CD4-positive, CD25-positive, alpha-beta regulatory T cell (primary cell): Measurements from ENCODE around the gene MAN1A1. TPM values are rescaled to one million over a fixed set of nuclear protein-coding genes. Genes with fewer than 3 reads are reported as not detected.

ENCODE experiments used
- ATAC-seq, 2 donors: fragments of 150-1000 bp; cut with Tn5 transposase; one replicate each; pipeline ENCODE4 v1.10.0; 2021; ENCODE audit warnings: low read depth in 2 of 2, moderate number of reproducible peaks in 2 of 2, moderate library complexity in 1 of 2
- DNase-seq, 3 donors: peaks; one replicate each; pipeline versions ENCODE4 v3.0.0 to v3.0.0-alpha.2; 2012 to 2022; ENCODE audit warnings: mixed read lengths in 1 of 3
- H3K27ac ChIP-seq: one replicate; pipeline ENCODE4 v1.7.0; 2013; ENCODE audit warnings: mild to moderate bottlenecking, low read length; ENCODE audit not compliant: insufficient read depth, poor library complexity, severe bottlenecking
- H3K27me3 ChIP-seq: one replicate; pipeline ENCODE4 v1.7.0; 2013; ENCODE audit warnings: low read length; ENCODE audit not compliant: control insufficient read depth, insufficient read depth
- H3K36me3 ChIP-seq: one replicate; pipeline ENCODE4 v1.7.0; 2013; ENCODE audit warnings: mild to moderate bottlenecking, low read length, moderate library complexity; ENCODE audit not compliant: control insufficient read depth, insufficient read depth
- H3K4me1 ChIP-seq: 2 replicates; pipeline ENCODE4 v1.7.0; 2013; ENCODE audit warnings: mild to moderate bottlenecking, low read length; ENCODE audit not compliant: insufficient read depth, control insufficient read depth, poor library complexity, severe bottlenecking
- H3K4me3 ChIP-seq: one replicate; pipeline ENCODE4 v1.7.0; 2013; ENCODE audit warnings: low read depth, mild to moderate bottlenecking, low read length, moderate library complexity
- H3K9me3 ChIP-seq, 2 experiments: 1 replicate in 1 of 2; 2 replicates in 1 of 2; pipeline ENCODE4 v1.7.0; 2013; ENCODE audit warnings: low read length in 2 of 2, mild to moderate bottlenecking in 1 of 2, moderate library complexity in 1 of 2; ENCODE audit not compliant: control insufficient read depth in 2 of 2
- H3K27ac Mint-ChIP-seq, 3 donors: one replicate each; pipeline ENCODE4 v1.8.0; 2020 to 2022; ENCODE audit warnings: mild to moderate bottlenecking in 3 of 3, mixed read lengths in 3 of 3, moderate library complexity in 2 of 3
- H3K27me3 Mint-ChIP-seq: one replicate; pipeline ENCODE4 v1.8.0; 2022; ENCODE audit warnings: mild to moderate bottlenecking, mixed read lengths
- H3K36me3 Mint-ChIP-seq: one replicate; pipeline ENCODE4 v1.8.0; 2020; ENCODE audit warnings: mixed read lengths
- H3K4me1 Mint-ChIP-seq, 4 donors: one replicate each; pipeline ENCODE4 v1.8.0; 2020 to 2022; ENCODE audit warnings: mixed read lengths in 4 of 4, mild to moderate bottlenecking in 1 of 4
- H3K4me3 Mint-ChIP-seq, 4 donors: one replicate each; pipeline ENCODE4 v1.8.0; 2020 to 2022; ENCODE audit warnings: mild to moderate bottlenecking in 4 of 4, mixed read lengths in 4 of 4, moderate library complexity in 3 of 4
- H3K9me3 Mint-ChIP-seq, 7 donors: one replicate each; pipeline ENCODE4 v1.8.0; 2020 to 2022; ENCODE audit warnings: mixed read lengths in 7 of 7, mild to moderate bottlenecking in 3 of 7, moderate library complexity in 2 of 7
- polyA plus RNA-seq, 4 donors: library from polyadenylated mRNA; unstranded; fragments of 300-500 nt; fragmentation: Illumina TruSeq; gene quantifications; one replicate each; pipeline ENCODE4 v1.2.3, GENCODE V29; 2021
- total RNA-seq: library from RNA; stranded (reverse); gene quantifications from one replicate; pipeline ENCODE4 v1.2.3, GENCODE V29; 2022

Gene MAN1A1
- total and polyA plus RNA-seq, 5 donors from 2014 or later = 10.7 to 20.6 (median 13.6) TPM

GRCh38 chr6:119243657-119244056, 105.9 kb downstream of the MAN1A1 start:
- Mint-ChIP-seq H3K4me3 (no peak overlapping the region), H3K9me3 (no peaks in the 10 kb centered on the region), H3K27me3 (no peaks in the 10 kb centered on the region), H3K36me3 (peaks cover 20% of the 10 kb centered on the region), H3K27ac (no peak overlapping the region), H3K4me1 (peaks cover 0 to 13% (median 7%) of the 10 kb centered on the region in 4 donors)
- Histone ChIP-seq H3K4me3 (no peak overlapping the region), H3K4me1 (no peaks in the 10 kb centered on the region), H3K36me3 (peaks cover 2% of the 10 kb centered on the region), H3K27me3 (no peaks in the 10 kb centered on the region), H3K9me3 (no peaks in the 10 kb centered on the region), H3K27ac (no peak overlapping the region)
- ATAC-seq = no peak
- DNase-seq = no peak

DNA sequence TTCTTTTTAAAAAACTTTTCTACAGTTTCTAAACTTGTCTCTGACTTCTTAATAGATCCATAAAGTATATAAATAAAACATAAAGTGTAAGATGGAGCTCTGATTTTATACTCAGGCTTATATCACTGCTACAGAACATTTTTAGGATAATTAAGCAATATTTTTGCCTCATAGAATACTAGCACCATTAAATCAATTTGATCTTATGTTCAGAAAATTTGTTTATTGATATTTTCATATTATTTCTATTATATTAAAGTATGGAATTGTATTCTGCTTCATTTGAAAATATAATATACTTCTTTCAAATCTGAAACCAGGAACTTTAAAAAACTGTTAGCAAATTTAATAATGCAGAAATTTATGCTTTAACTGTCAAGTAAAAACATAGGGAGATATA, 106.5 kb downstream of the MAN1A1 start:
- no peak overlapping the region for H3K4me3 Mint-ChIP-seq
- peaks cover 2% of the 10 kb centered on the region for H3K36me3 ChIP-seq
- ATAC-seq (no peak), DNase-seq (no peak)
- peaks cover 20% of the 10 kb centered on the region for H3K36me3 Mint-ChIP-seq
- no peak overlapping the region for H3K27ac Mint-ChIP-seq
- no peaks in the 10 kb centered on the region for H3K27me3 Mint-ChIP-seq
- no peak overlapping the region for H3K27ac ChIP-seq
- no peak overlapping the region for H3K4me3 ChIP-seq
- peaks cover 0 to 16% (median 7%) of the 10 kb centered on the region in 4 donors for H3K4me1 Mint-ChIP-seq
- no peaks in the 10 kb centered on the region for H3K9me3 ChIP-seq
- no peaks in the 10 kb centered on the region for H3K9me3 Mint-ChIP-seq
- no peaks in the 10 kb centered on the region for H3K27me3 ChIP-seq
- no peaks in the 10 kb centered on the region for H3K4me1 ChIP-seq

DNA sequence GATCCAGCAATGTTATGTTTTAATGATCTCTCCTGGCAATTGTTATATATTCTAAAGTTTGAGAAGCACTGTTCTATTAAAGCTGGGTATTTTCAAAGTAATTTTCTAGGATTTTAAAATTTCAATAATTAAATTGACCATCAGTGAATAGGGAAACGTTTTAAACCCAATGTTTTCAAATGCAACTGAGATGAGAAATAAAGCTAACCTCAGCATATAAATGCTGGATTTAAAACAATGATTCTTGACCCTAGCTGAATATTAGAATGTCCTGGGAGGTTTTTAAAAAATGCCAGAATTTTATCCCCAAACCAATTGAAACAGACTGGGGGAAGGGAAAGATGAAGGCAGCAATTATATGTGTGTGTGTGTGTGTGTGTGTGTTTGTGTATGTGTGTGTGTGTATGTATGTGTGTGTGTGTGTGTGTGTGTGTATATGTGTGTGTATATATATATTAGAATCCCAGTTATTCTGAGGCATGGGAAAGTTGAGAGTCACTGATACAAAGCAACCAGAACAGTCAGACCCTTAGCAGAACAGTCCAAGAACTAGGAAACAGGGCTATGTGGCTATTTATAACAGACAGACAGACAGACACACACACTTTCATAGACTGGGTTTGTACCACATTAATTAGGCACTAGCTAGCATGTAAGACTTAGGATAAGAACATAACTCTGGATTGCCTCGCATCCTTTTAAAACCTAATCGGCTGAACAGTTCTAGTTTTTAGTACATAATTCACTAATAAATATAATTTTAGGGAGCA, 107.8 kb downstream of the MAN1A1 start:
- Mint-ChIP-seq H3K27me3 (no peaks in the 10 kb centered on the region), H3K4me1 (peaks cover 0 to 19% (median 6%) of the 10 kb centered on the region in 4 donors), H3K27ac (no peak overlapping the region), H3K9me3 (no peaks in the 10 kb centered on the region), H3K4me3 (no peak overlapping the region), H3K36me3 (peaks cover 18% of the 10 kb centered on the region)
- H3K36me3 ChIP-seq = peaks cover 6% of the 10 kb centered on the region
- no peak overlapping the region for H3K4me3 ChIP-seq
- H3K9me3 ChIP-seq = no peaks in the 10 kb centered on the region
- no peak overlapping the region for H3K27ac ChIP-seq
- no peaks in the 10 kb centered on the region for H3K4me1 ChIP-seq
- ATAC-seq (no peak), DNase-seq (no peak)
- no peaks in the 10 kb centered on the region for H3K27me3 ChIP-seq

GRCh38 chr6:119241111-119241465, 108.5 kb downstream of the MAN1A1 start:
- DNase-seq (no peak), ATAC-seq (no peak)
- H3K27ac ChIP-seq = no peak overlapping the region
- no peaks in the 10 kb centered on the region for H3K9me3 ChIP-seq
- peaks cover 0 to 20% (median 6%) of the 10 kb centered on the region in 4 donors for H3K4me1 Mint-ChIP-seq
- H3K36me3 ChIP-seq = peaks cover 3% of the 10 kb centered on the region
- no peak overlapping the region for H3K4me3 Mint-ChIP-seq
- H3K9me3 Mint-ChIP-seq = no peaks in the 10 kb centered on the region
- peaks cover 16% of the 10 kb centered on the region for H3K36me3 Mint-ChIP-seq
- H3K4me1 ChIP-seq = no peaks in the 10 kb centered on the region
- no peak overlapping the region for H3K4me3 ChIP-seq
- H3K27ac Mint-ChIP-seq = no peak overlapping the region
- peaks cover 3% of the 10 kb centered on the region for H3K27me3 Mint-ChIP-seq
- H3K27me3 ChIP-seq = no peaks in the 10 kb centered on the region

GRCh38 chr6:119240257-119241110, 109.1 kb downstream of the MAN1A1 start:
- Histone ChIP-seq H3K4me3 (no peak overlapping the region), H3K36me3 (peaks cover 3% of the 10 kb centered on the region), H3K4me1 (no peaks in the 10 kb centered on the region), H3K27ac (no peak overlapping the region), H3K9me3 (no peaks in the 10 kb centered on the region), H3K27me3 (no peaks in the 10 kb centered on the region)
- ATAC-seq = no peak
- Mint-ChIP-seq H3K9me3 (no peaks in the 10 kb centered on the region), H3K27ac (no peak overlapping the region), H3K4me3 (no peak overlapping the region), H3K36me3 (peaks cover 17% of the 10 kb centered on the region), H3K4me1 (peaks cover 0 to 20% (median 6%) of the 10 kb centered on the region in 4 donors), H3K27me3 (peaks cover 4% of the 10 kb centered on the region)
- DNase-seq = no peak

DNA sequence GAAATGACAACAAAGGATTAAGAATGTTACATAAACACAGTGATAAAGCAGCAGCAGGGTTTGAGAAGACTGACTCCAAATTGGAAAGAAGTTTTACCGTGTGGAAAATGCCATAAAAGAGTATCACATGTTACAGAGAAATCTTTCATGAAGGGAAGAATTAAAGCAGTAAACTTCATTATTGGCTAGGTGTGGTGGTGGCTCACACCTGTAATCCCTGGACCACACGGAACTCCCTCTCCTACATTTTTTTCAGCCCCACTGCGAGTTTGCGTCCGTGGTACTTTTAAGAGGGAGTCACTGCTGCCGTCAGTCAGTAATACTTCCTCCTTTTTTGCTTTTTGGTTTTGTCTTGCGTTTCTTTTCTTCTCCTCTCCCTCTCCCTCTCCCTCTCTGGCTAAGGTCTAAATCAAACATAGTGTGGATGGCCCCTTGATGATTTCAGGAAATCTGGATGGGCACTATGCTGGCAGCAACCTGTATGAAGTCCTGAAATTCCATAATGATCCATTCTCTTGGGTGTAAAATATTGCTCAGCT, 112.3 kb downstream of the MAN1A1 start:
- peaks cover 4% of the 10 kb centered on the region for H3K27me3 Mint-ChIP-seq
- no peak for DNase-seq
- no peaks in the 10 kb centered on the region for H3K4me1 ChIP-seq
- H3K36me3 Mint-ChIP-seq = peaks cover 22% of the 10 kb centered on the region
- no peak overlapping the region for H3K4me3 ChIP-seq
- H3K27ac ChIP-seq = no peak overlapping the region
- ATAC-seq = no peak
- peak overlapping the region in 1 of 3 donors; percentile 27 for H3K27ac Mint-ChIP-seq
- H3K4me3 Mint-ChIP-seq = no peak overlapping the region
- peaks cover 0 to 7% (median 0%) of the 10 kb centered on the region in 4 donors for H3K4me1 Mint-ChIP-seq
- no peaks in the 10 kb centered on the region for H3K27me3 ChIP-seq
- no peaks in the 10 kb centered on the region for H3K9me3 ChIP-seq
- no peaks in the 10 kb centered on the region for H3K9me3 Mint-ChIP-seq
- peaks cover 3% of the 10 kb centered on the region for H3K36me3 ChIP-seq

DNA sequence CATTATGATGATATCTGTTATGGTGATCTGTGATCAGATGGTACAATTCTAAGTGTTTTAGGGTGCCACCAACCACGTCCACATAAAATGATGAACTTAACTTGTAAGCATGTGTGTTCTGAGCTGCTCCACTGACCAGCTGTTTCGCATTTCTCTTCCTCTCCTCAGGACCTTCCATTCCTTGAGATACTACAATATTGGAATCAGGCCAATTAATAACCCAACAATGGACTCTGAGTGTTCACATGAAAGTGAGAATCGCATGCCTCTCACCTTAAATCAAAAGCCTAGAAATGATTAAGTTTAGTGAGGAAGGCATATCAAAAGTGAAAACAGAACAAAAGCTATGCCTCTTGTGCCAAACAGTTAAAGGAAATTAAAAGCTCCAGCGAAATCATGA, 114.6 kb downstream of the MAN1A1 start:
- no peak overlapping the region for H3K4me3 Mint-ChIP-seq
- peaks cover 4% of the 10 kb centered on the region for H3K27me3 Mint-ChIP-seq
- Histone ChIP-seq H3K4me3 (no peak overlapping the region), H3K9me3 (no peaks in the 10 kb centered on the region), H3K27ac (no peak overlapping the region), H3K27me3 (no peaks in the 10 kb centered on the region), H3K36me3 (peaks cover 3% of the 10 kb centered on the region), H3K4me1 (no peaks in the 10 kb centered on the region)
- H3K4me1 Mint-ChIP-seq = peaks cover 0 to 12% (median 0%) of the 10 kb centered on the region in 4 donors
- H3K36me3 Mint-ChIP-seq = peaks cover 25% of the 10 kb centered on the region
- peaks cover 0 to 2% (median 0%) of the 10 kb centered on the region in 7 donors for H3K9me3 Mint-ChIP-seq
- ATAC-seq (no peak), DNase-seq (no peak)
- no peak overlapping the region for H3K27ac Mint-ChIP-seq
